ENCODE measurements around the gene ACBD6. TPM values are rescaled to one million over a fixed set of nuclear protein-coding genes. Genes with fewer than 3 reads are reported as not detected.

Gene ACBD6
- total RNA-seq, 1 experiment from 2014 or later, result 73.6 TPM

DNA sequence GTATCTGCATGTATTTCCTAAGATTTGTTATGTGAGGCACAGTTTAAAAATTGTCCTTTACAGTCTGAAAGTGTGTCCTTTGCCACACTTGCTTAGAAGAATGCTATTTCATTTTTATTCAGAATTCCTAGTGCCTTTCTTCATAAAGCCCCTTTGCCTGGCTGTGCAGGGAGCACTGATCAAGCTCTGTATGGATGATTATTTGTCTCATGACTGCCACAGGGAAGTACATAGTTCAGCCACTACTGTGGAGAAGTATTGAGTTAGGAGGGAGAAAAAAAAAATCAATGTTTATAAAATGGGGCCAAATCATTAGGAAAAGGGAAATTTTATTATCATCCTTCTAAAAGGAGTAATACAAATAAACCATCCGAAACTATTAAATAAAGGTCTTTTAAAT is 220.9 kb downstream of the ACBD6 start:
- no peak overlapping the region for H3K27ac Mint-ChIP-seq (ENCODE audit: unreplicated experiment)
- no peaks in the 10 kb centered on the region for H3K9me3 Mint-ChIP-seq (ENCODE audit: low read depth, unreplicated experiment)
- peaks cover 5% of the 10 kb centered on the region for H3K36me3 Mint-ChIP-seq (ENCODE audit: insufficient read depth, unreplicated experiment)
- no peaks in the 10 kb centered on the region for H3K27me3 Mint-ChIP-seq (ENCODE audit: unreplicated experiment)
- CTCF ChIA-PET, result no interaction called here
- BruUV-seq (replicated peaks), result no TSS peak
- no peak for DNase-seq
- no peak overlapping the region for H3K4me3 Mint-ChIP-seq (ENCODE audit: low read depth, unreplicated experiment)
- no peak for TF ChIP-seq CTCF (IDR thresholded peaks at IDR 0.05; ENCODE audit: unreplicated experiment)
- no peaks in the 10 kb centered on the region for H3K4me1 Mint-ChIP-seq (ENCODE audit: low read depth, unreplicated experiment)
- intact Hi-C loops (cut with micrococcal nuclease; ENCODE audit: unreplicated experiment), result no loop called here

- TF ChIP-seq CTCF (IDR thresholded peaks at IDR 0.05; ENCODE audit: unreplicated experiment), result no peak
- CTCF ChIA-PET, result no interaction called here
- intact Hi-C loops (cut with micrococcal nuclease; ENCODE audit: unreplicated experiment), result no loop called here
- no TSS peak for BruUV-seq (replicated peaks)
- Mint-ChIP-seq H3K27me3 (ENCODE audit: unreplicated experiment) (no peaks in the 10 kb centered on the region), H3K36me3 (ENCODE audit: insufficient read depth, unreplicated experiment) (peaks cover 5% of the 10 kb centered on the region), H3K4me3 (ENCODE audit: low read depth, unreplicated experiment) (no peak overlapping the region), H3K27ac (ENCODE audit: unreplicated experiment) (no peak overlapping the region), H3K4me1 (ENCODE audit: low read depth, unreplicated experiment) (no peaks in the 10 kb centered on the region), H3K9me3 (ENCODE audit: low read depth, unreplicated experiment) (no peaks in the 10 kb centered on the region)
- DNase-seq, result no peak
Measured at GRCh38 chr1:180280617-180281016, 221.8 kb downstream of the ACBD6 start.

DNA sequence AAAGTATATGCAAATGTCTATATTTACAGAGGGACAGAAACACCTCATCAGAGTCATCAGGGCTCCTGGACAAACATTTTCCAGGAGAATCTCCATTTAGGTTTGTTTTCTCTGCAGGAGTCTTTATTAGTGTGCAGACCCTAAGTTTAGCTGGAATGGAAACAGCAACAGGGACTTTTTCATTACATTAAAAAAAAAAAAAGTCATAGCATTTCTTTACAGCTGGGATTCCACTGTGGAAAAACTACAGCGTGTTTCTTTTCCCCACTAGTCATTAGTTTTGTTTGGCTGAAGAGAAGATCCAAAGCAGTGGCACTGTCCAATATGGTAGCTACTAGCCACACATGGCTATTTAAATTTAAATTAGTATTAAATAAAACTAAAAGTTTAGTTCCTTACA is 222.7 kb downstream of the ACBD6 start:
- no peak for TF ChIP-seq CTCF (IDR thresholded peaks at IDR 0.05; ENCODE audit: unreplicated experiment)
- no peaks in the 10 kb centered on the region for H3K27me3 Mint-ChIP-seq (ENCODE audit: unreplicated experiment)
- no peak overlapping the region for H3K27ac Mint-ChIP-seq (ENCODE audit: unreplicated experiment)
- intact Hi-C loops (cut with micrococcal nuclease; ENCODE audit: unreplicated experiment), result no loop called here
- no peak for DNase-seq
- CTCF ChIA-PET, result interaction anchor here (0.7 kb wide), 1 partner anchor 995 kb away, joined by 4 read pairs; no protein-coding TSS in a partner anchor
- H3K9me3 Mint-ChIP-seq (ENCODE audit: low read depth, unreplicated experiment), result no peaks in the 10 kb centered on the region
- H3K4me3 Mint-ChIP-seq (ENCODE audit: low read depth, unreplicated experiment), result no peak overlapping the region
- peaks cover under 1% of the 10 kb centered on the region for H3K36me3 Mint-ChIP-seq (ENCODE audit: insufficient read depth, unreplicated experiment)
- H3K4me1 Mint-ChIP-seq (ENCODE audit: low read depth, unreplicated experiment), result no peaks in the 10 kb centered on the region
- no TSS peak for BruUV-seq (replicated peaks)

DNA sequence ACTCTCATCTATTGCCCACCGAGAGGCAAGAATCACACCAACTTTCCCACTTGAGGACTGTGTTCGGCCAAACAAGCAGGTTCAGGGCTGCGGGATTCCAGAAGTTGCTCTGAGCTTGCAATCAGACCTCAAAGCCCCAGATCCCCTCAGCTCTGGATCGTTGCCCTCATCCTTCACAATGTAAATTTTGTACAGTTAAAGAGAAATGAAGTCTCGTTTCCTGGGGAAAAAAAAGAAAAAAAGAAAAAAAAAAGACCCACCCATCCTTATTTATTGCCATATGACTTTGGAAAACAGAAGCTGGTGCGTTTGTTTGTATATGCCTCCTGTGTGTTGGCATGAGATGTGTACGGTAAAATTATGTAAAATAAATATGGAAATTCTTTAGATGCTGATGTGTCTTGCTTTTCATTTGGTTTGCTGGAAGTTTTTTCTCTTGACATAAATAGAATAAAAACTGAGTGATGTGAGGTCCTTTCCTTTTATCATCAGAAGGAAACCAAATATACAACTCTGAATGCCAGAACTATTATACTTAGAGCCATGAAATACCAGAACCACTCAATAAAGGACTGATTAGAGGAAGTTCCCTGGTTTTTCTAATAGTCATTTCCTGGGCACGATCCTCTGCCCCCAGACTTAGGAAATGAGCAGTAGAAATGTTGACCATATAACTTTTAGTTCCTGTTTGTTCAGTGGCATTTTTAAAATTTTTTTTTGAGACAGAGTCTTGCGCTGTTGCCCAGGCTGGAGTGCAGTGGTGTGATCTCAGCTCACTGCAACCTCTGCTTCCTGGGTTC is 223.6 kb downstream of the ACBD6 start:
- H3K27ac Mint-ChIP-seq (ENCODE audit: unreplicated experiment), result no peak overlapping the region
- no peak for DNase-seq
- CTCF ChIA-PET, result no interaction called here
- intact Hi-C loops (cut with micrococcal nuclease; ENCODE audit: unreplicated experiment), result no loop called here
- no TSS peak for BruUV-seq (replicated peaks)
- H3K27me3 Mint-ChIP-seq (ENCODE audit: unreplicated experiment), result no peaks in the 10 kb centered on the region
- H3K4me3 Mint-ChIP-seq (ENCODE audit: low read depth, unreplicated experiment), result no peak overlapping the region
- TF ChIP-seq CTCF (IDR thresholded peaks at IDR 0.05; ENCODE audit: unreplicated experiment), result no peak
- H3K36me3 Mint-ChIP-seq (ENCODE audit: insufficient read depth, unreplicated experiment), result no peaks in the 10 kb centered on the region
- no peaks in the 10 kb centered on the region for H3K4me1 Mint-ChIP-seq (ENCODE audit: low read depth, unreplicated experiment)
- H3K9me3 Mint-ChIP-seq (ENCODE audit: low read depth, unreplicated experiment), result no peaks in the 10 kb centered on the region
